Measurements from ENCODE around the gene PEX11G.

PEX11G gene

DNA sequence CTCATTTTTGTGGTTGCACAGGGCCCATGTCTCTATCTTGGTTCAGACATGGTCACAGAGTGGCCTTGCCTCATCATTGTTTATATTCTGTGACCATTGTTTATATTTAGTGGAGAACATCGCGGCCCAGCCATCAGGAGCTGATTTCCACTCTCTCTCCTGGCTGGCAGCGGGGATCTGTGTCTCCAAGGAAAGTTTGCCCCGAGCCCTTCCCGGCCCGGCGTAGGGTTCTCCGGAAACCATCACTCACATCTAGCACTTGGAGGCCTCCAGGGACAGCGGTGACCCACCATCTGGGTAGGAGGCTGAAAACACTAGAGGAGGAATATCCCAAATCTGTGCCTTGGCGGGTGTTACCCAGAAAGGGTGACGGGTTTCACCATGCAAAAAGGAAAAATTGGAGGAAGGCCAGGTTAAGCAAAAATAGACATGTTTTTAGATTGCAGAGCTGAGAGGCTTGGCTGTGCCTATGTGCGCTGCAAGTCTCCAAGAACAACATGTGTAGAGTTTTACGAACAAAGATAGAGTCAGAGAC, 26.3 kb upstream of the PEX11G start:
- TF ChIP-seq POLR2A (IDR thresholded peaks at IDR 0.05; ENCODE audit: low read depth, low read length): no peak
- FAIRE-seq (no peak), DNase-seq (ENCODE audit: insufficient read length, low spot score) (no peak)

DNA sequence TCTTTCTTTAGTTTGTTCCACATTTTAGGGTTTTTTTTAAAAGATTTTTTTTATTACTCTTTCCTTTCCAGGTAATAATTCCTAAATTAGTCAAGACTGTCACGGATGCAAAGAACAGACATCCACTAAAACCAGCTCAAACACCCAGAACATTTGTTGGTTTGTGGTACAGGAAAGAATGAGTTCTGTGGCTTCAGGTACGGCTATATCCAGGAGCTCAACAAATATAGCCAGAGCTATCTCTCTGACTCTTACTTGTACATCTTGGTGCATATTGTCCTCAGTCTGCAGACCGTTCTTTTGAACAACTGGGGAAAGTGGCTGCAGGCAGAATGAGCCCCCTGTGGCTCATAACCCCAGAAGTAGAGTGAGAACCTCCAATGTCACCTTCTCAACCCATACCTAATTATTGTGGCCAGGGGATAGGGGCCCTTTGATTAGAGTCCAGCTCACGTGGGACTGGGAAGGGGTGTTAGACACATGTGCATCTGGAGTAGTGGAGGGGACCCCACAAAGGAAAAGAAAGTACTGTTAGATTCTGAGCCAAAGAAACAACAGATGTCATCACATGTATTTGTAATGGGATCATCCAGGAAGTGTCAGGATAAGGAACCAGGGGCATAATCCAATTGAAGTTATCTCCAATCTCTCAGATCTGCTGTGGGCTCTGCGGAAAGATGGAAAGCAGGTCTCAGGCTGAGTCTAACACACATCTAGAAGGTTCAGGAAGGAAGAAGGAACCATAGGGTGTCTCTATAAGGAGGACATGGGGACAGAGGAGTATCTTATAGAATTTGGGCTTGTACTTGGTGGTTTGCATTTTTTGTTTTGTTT, 25.2 kb upstream of the PEX11G start:
- TF ChIP-seq POLR2A (IDR thresholded peaks at IDR 0.05; ENCODE audit: low read depth, low read length): no peak
- FAIRE-seq: no peak

DNA sequence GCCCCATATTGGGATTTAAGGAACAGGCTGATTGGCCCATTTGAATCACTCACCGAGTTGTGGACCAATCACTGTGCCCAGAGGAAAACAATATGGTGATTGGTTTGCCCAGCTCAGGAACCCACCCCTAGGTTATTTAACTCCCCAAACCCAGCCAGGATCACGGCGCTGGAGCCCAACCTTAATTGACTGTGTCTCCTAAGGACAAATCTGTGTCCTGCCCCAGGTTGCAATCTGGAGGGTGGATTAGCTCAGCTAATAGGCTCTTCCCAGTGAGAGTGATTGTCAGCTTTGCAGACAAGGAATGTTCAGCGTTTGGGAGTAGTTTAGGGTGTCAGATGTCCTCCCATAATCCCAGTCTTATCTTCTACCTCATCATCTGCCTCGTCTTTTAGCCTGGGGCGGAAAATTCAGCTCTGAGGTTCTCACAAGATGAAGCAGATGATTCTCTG, 23.6 kb upstream of the PEX11G start:
- no peak for TF ChIP-seq POLR2A (IDR thresholded peaks at IDR 0.05; ENCODE audit: low read depth, low read length)
- DNase-seq (ENCODE audit: insufficient read length, low spot score) (no peak), FAIRE-seq (no peak)

More for the DNA sequence above, 25.2 kb upstream of the PEX11G start:
- DNase-seq (ENCODE audit: insufficient read length, low spot score): no peak

DNA sequence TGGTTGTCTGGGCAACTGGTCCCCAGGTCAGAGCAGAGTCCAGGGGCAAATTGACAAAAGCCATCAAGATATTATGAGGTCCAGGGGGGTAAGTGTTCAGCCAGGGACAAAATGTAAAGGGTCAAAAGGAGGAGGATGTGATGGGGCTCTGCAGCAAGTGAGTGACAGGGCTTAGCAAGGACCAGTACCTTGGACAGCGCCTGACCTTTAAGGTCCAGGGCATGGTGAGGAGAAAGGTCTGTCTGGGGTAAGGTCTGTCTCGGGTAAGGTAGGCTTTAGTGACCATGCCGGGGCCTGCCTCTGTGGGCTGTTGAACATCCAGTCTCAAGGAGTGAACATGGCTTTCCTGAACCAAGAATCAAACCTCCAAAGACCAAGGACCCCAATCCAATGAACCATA, 20.8 kb upstream of the PEX11G start:
- DNase-seq (ENCODE audit: insufficient read length, low spot score): no peak
- no peak for FAIRE-seq
- no peak for TF ChIP-seq POLR2A (IDR thresholded peaks at IDR 0.05; ENCODE audit: low read depth, low read length)

DNA sequence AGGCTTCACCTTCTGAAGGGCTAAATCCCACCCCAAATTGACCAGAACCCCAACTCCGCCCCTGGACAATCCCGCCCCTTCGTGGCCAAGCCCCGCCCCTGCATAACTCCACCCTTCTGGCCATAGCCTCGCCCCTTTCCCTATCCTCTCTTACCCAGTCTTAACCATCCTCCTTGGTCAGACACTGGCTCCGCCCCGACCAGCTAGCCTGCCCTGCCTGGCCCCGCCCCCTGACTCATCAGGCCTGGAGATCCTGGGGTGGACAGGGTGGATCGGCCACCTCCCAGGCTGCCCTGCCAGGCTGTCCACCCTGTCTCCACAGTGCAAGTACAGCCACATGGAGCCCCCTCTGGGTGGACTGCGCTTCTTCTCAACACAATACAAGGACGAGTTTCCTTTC, 19.0 kb upstream of the PEX11G start:
- FAIRE-seq: peak; percentile 92
- peak; percentile 96 for DNase-seq (ENCODE audit: insufficient read length, low spot score)
- TF ChIP-seq POLR2A (IDR thresholded peaks at IDR 0.05; ENCODE audit: low read depth, low read length): no peak; the same call in 1 of the 2 replicates

DNA sequence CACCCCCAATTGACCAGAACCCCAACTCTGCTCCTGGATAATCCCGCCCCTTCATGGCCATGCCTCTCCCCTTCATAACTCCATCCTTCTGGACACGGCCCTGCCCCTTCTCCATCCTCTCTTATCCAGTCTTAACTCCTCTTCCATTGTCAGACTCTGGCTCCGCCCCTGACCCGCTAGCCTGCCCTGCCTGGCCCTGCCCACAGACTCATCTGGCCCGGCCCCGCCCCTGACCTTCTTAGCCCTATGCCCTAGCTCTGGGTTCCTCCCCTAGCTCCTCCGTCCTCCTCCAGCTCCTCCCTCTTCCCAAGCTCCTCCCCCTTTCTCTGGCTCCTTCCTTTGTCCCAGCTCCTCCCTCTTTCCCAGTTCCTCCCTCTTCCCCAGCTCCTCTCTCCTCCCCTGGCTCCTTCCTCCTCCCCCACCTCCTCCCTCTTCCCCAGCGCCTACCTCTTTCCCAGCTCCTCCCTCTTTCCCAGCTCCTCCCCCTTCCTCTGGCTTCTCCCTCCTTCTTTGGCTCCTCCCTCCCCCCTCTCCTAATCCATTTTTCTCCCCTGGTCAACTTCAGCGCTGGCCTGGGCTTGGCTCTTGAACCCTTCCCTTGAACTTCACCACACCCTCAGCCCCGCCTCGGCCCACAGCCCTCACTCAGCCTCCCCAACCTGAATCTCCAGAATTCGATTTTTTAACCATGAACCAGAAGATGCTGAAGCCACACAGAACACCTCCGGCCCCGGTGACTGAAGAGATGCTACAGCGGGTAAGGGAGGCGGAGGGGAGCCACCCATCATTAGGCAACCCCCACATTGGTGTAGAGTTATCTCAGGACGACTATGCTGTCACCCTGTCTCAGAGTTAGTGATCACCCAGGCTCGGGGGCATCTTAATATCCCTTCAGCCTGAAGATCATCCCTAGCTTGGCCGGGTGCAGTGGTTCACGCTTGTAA, 17.8 kb upstream of the PEX11G start:
- peak; percentile 89 for FAIRE-seq
- DNase-seq (ENCODE audit: insufficient read length, low spot score): peak; percentile 90
- TF ChIP-seq POLR2A (IDR thresholded peaks at IDR 0.05; ENCODE audit: low read depth, low read length): no peak

DNA sequence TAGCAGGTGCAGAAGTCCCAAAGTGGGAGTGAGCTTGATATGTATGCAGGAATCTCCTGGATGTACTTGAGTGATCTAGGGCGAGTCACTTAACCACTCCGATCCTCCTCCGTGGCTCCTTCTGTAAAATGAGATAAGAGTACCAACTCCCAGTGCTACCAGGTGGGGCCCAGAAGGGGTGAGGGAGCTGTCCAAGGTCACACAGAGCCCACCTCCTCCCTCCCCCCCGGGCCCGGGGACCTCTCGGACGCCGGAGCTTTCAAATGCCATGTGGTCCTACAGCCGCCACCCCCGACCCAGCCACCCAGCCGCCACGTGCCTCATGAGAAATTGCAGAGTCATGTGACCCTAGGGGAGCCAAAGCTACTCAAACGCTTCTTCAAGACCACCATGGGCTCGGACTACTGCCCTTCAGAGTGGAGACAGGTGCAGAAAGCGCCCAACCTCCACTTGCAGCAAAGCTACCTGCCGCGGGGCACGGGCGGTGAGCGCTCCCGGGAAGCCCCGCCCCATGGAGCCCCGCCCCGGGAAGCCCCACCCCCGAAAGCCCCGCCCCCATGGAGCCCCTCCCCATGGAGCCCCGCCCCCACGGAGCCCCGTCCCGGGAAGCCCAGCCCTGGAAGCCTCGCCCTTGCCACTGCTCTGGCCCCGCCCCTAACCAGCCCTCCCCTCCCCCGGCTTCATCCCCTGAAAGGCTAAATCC, 17.0 kb upstream of the PEX11G start:
- DNase-seq (ENCODE audit: insufficient read length, low spot score) (peak; percentile 84), FAIRE-seq (no peak)

DNA sequence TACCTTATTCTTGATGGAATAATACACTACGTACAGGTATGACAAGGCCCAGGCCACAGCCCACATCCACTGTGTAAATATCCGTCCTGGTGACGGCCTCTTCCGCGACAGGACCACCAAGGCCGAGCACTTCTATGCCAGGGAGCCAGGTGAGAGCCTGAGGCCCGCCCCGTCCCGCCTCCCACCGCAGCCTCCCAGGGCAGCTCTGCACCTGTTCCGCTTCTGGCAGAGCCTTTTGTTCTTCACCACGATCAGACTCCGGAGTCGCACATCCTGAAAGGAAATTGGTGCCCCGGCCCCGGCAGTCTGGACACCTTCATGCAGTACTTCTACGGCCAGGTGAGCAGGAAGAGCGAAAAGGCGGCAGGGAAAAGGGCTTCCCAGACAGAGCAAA, 16.4 kb upstream of the PEX11G start:
- DNase-seq (ENCODE audit: insufficient read length, low spot score) (no peak), FAIRE-seq (no peak)
- no peak for TF ChIP-seq POLR2A (IDR thresholded peaks at IDR 0.05; ENCODE audit: low read depth, low read length)

More for the DNA sequence above, 17.0 kb upstream of the PEX11G start:
- TF ChIP-seq POLR2A (IDR thresholded peaks at IDR 0.05; ENCODE audit: low read depth, low read length): no peak

DNA sequence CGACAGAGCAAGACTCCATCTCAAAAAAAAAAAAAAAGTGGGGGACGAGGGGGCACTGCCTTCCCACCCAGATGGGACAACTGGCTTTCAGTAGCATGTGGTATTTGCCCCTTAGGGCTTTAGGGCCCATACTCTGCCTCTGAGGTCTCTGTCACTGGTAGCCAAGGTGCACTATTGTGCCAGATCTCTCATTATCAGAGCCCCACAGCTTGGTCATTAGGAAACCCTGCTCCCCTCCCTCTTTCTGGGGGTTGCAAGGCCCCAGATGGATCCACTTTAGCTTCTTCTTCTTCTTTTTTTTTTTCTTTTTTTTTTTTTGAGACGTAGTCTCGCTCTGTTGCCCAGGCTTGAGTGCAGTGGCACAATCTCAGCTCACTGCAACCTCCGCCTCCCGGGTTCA, 15.8 kb upstream of the PEX11G start:
- DNase-seq (ENCODE audit: insufficient read length, low spot score) (no peak), FAIRE-seq (no peak)
- no peak for TF ChIP-seq POLR2A (IDR thresholded peaks at IDR 0.05; ENCODE audit: low read depth, low read length)

DNA sequence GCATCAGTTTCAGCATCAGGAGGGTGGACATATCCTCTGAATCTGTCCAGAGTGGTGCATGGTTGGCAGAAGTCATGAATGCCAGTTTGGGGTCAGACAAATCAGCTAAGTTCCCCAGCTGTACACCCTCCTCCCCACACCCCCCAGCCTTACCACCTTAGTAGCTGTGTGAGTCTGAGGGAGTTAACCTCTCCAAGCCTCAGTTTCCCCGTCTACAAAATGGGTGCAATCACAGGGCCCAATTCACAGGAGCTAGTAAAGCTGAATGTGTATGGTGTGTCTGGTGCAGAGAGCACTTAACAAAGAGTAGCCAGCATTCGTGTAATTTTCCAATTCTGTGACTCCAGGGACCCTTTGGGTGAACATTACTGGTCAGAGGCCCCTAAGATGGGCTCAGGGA, 13.7 kb upstream of the PEX11G start:
- no peak for FAIRE-seq
- no peak for TF ChIP-seq POLR2A (IDR thresholded peaks at IDR 0.05; ENCODE audit: low read depth, low read length)
- DNase-seq (ENCODE audit: insufficient read length, low spot score): no peak

DNA sequence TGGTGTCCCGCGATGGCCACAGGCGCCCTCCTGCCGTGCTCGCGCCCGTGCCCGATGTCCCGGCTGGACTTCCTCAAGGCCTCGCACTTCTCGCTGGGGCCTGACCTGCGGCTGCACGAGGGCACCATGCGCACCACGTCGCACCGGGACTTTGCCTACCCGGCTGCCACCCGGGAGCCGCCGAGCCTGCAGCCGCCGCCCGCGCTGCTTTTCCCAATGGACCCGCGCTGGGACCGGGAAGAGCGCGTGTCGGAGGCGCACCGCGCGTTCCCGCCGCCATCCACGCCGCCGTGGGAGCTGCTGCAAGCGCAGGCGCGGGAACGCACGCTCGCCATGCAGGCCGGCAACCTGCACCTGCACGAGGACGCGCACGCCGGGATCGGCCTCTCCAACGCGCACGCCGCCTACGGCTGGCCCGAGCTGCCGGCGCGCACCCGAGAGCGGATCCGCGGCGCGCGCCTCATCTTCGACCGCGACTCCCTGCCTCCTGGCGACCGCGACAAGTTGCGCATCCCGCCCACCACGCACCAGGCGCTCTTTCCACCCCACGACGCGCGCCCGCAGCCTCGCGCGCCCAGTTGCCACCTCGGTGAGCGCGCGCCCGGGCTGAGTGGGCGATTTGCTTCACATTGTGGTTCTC, 12.1 kb upstream of the PEX11G start:
- no peak for FAIRE-seq
- DNase-seq (ENCODE audit: insufficient read length, low spot score): no peak
- no peak for TF ChIP-seq POLR2A (IDR thresholded peaks at IDR 0.05; ENCODE audit: low read depth, low read length)

DNA sequence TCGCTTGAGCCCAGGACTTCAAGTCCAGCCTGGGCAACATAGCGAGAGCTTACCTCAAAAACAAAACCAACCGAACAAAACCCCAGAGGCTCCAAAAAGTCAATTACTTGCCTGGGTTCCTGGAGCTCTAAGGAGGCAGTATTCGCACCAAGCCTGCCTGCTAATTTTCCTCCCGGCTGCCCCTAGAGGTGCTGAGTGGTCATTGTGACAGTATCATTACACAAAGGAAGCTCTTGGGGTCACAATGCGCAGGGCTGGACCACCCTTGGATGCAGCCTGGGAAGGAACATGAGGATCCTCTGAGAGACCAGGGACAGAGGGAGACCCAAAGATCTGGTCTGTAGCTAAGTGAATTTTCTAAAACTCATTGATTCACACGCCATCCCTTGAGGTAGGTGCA, 8.5 kb upstream of the PEX11G start:
- no peak for TF ChIP-seq POLR2A (IDR thresholded peaks at IDR 0.05; ENCODE audit: low read depth, low read length)
- FAIRE-seq: no peak
- no peak for DNase-seq (ENCODE audit: insufficient read length, low spot score)
